ENCODE measurements around the gene ARHGAP8.

The ARHGAP8 gene

DNA sequence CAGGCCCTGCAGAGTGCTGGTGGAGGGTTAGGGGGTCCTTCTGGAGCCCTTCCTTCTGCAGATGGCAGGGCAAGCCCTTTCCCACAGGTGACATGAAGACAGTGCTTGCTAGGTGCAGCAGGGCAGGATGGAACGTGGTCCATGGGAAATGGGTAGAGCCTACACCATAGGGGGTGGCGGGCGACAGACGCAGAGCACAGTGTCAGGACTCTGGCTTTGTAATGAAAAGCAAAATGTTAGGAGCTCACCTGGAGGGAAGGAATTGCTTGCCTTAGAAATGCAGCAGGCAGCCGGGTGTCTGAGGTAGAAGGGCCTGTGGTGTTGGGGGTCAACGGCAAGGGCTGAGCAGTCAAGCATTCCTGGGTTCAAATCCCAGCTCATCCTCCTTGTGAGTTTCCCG, 54.9 kb downstream of the ARHGAP8 start:
- DNase-seq = no peak

- DNase-seq = no peak
Measured at GRCh38 chr22:44807915-44808690, 55.7 kb downstream of the ARHGAP8 start.

GRCh38 chr22:44809456-44809855, 57.1 kb downstream of the ARHGAP8 start:
- DNase-seq = no peak

- DNase-seq = no peak
Measured at GRCh38 chr22:44811141-44811540, 58.8 kb downstream of the ARHGAP8 start.

- DNase-seq = no peak
Measured at GRCh38 chr22:44813416-44813815, 61.0 kb downstream of the ARHGAP8 start.

- DNase-seq = no peak
Measured at GRCh38 chr22:44814266-44815098, 62.1 kb downstream of the ARHGAP8 start.

GRCh38 chr22:44815099-44816070, 63.0 kb downstream of the ARHGAP8 start:
- no peak for DNase-seq

GRCh38 chr22:44816141-44816540, 63.8 kb downstream of the ARHGAP8 start:
- DNase-seq = no peak

DNA sequence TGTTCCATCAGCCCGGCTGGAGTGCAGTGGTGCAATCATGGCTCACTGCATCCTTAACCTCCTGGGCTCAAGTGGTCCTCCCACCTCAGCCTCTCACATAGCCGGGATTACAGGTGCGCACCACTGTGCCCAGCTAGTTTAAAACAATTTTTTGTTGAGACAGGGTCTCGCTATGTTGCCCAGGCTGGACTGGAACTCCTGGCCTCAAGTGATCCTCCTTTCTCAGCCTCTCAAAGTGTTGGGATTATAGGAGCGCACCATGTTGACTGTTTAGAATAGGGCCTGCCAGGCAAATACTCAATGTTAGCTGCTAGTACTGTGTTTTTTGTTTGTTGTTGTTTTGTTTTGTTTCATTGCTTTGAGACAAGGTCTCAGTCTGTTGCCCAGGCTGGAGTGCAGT, 66.4 kb downstream of the ARHGAP8 start:
- no peak for DNase-seq

DNA sequence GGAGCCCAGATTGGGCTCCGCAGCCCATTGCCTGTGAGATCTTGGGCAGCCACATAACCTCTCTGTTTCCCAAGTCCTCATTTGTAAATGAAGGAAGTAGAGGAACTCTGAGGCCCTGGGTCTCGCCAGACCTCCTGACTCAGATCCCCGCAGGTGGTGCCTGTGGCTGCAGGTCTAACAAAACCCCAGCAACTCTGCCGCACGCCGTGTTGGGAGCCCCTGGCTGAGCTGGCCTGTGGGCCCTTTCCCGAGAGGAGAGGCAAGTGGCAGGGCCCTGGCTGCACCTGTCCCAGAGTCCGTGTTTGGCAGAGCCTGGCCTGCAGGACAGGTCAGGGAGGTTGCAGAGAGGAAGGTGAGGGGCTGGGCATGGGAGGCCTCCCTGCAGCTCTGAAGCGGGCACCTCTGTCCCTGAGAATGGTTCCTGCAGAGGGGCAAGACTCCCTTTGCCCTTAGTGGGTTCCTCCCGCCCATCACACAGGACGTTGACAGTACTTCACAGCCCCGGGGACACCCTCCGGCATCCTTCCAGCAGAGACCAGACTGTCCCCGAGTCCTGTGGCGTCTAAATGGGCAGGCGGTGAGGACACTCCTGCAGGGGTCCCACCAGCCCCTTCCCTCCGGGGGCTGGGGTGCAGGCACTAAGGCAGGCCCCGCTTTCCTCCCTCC, 67.7 kb downstream of the ARHGAP8 start:
- DNase-seq = no peak

DNA sequence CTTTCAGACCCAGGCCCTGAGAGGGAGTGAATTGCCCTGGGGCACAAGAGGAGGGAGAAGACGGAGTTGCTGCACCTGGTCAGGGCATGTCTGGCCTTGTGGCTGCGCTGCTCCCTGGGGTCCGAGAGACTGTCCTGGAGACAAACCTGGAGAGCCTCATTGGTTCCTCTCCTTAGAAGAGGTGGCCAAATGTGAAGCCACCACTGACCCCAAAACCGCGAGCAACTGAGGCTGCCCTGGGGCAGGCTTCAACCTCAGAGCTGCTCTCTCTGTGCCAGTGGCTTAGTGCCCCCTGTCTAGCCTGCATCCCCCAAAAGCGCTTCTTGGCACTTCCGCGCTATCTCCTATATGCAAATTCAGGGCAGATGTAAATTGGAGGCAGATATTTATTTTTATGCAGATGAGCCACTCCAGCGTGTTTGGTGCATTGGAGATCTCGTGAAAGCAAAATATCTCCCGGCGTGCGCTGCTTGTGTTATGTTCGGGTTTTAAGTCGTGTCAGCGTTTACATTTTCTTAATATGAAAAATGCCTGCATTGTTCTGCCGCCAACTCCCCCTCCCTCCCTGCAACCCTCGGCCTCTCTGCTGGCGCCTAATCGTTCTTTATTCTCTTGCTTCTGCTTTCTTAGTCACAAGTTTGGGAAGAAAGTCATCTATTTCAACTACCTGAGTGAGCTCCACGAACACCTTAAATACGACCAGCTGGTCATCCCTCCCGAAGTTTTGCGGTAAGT, 69.5 kb downstream of the ARHGAP8 start:
- no peak for DNase-seq

DNA sequence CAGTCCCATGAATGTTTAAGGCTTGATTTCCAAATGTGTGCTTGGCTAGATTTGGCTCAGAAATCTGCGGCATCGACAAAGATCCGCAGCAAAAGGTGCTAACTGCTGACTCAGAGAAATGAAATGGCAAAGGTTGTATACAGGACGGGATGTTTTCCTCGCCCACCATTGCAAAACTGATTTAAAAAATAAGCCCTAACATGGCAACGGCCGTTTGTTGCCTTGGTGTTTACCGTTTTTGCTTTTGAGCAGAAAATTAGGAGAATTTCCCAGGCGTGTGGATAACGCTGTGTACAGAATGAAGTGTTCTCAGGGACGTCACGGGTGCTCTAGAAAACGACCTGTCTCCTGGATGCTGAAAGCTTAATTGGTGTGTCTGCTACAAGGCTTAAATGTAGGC, 70.2 kb downstream of the ARHGAP8 start:
- no peak for DNase-seq

DNA sequence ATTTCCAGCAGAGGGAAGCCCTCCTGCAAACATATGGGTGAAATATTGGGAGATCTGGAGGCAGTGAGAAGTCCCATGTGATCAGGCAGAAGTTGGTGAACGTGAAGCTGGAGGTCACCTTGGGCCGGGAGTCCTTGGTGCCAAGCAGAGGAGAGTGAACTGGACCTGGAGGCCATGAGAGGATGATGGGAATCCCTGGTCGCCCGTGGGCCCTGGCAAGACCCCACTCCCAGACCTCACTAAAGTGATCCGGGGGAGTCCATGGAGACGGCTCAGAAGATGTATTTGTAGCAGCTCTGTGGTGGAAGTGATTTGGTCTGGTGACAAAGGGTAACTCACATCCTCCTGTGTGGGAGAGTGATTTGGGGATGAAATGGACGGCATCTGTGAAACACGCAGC, 71.0 kb downstream of the ARHGAP8 start:
- DNase-seq = no peak

DNA sequence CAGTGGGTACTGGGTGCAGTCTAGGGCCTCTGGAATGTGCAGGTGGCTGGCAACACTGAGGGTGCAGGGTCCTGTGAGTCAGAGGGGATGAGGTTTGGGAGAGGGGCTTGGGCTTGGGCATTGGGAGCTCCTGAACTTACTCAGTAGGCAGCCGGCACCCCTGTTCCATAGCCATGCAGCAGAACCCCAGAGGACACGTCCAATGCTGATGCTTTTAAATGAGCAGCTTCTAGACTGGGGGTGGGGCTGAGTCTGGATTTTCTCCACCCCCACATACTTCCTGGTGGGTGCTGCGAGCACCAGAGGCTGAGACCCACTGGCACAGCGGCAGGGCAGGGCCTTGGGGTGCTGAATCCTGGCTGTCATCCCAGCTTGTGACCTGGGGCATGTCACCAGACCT, 71.4 kb downstream of the ARHGAP8 start:
- no peak for DNase-seq

DNA sequence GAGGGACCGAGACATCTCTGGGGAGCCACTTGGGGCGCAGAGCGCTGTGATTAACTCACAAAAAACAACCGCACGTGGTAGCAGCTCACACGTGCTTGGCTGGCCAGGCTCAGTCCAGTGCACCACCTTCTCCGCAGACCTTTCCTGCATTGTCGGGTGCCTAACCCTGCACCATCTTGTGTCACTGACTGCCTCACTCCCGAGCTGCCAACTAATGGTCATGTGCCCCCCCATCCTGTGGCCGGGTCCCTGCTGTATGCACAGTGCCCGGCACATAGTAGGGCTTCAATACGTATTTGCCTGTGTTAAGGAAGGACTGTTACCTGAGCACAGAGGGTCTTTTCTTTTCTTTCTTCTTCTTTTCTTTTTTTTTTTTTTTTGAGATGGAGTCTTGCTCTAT, 71.9 kb downstream of the ARHGAP8 start:
- no peak for DNase-seq

DNA sequence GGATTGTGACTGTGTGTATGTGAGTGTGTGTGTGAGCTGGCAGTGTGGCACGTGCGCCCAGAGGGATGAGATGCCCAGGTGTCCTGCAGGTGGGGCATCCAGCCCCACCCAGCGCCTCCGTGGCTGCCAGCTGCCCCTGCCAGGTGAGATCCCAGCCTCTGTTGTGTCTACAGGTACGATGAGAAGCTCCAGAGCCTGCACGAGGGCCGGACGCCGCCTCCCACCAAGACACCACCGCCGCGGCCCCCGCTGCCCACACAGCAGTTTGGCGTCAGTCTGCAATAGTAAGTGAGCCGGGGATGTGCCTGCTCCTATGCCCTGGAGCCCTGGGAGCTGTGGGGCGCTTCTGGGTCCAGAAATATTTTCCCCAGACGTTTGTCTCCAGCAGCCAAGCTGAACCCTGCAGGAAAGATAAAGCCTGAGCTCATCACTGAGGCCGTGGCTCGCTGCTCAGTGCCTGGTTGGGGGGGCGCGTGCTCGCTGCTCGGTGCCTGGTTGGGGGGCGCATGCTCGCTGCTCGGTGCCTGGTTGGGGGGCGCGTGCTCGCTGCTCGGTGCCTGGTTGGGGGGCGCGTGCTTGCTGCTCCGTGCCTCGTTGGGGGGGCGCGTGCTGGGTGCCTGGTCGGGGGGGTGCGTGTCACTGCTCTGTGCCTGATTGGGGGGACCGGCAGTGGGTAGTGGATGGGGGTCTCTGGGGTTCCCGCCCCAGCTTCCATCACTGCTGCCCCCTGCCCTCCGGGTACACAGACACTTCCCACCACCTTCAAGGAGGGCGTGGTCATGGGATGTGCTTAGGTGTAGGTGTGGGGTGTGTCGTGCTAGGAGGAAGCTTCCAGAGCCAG, 73.2 kb downstream of the ARHGAP8 start:
- no peak for DNase-seq

DNA sequence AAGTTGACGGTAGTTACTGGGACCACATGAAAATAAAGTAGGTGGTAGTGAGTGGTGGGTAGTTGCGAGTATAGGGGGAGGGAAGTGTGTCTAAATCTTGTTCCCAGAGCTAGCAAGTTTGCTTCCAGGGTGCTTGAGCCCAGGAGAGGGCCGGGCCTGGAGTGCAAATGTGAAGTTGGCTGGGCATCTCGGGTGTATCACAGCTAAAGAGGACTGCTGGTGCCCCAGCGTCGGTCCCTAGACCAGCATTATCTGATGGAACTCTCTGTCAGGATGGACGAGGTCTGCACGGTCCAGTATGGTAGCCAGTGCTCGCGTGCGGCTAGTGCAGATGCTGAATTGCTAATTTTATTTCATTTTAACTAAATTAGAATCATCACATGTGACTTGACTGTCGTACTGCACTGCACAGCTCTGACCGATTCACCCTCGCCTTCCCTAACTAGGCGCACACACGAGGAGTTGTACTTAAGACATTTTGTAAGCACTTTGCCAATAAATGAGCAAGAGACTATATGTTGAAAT, 75.4 kb downstream of the ARHGAP8 start:
- DNase-seq = no peak

DNA sequence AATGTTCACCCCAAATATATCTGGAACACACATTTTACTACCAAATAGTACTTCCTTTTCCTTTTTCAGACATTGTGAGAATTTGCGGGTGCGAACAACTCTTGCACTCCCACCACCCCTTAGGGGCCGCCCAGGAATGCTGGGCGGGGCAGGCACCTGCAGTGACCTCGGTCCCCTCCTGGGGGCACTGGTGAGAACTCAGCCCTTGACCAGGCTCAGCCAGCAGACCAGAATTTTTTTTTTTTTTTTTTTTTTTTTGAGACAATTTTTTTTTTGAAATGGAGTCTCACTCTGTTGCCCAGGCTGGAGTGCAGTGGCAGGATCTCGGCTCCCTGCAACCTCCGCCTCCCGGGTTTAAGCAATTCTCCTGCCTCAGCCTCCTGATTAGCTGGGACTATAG, 75.8 kb downstream of the ARHGAP8 start:
- DNase-seq = no peak

DNA sequence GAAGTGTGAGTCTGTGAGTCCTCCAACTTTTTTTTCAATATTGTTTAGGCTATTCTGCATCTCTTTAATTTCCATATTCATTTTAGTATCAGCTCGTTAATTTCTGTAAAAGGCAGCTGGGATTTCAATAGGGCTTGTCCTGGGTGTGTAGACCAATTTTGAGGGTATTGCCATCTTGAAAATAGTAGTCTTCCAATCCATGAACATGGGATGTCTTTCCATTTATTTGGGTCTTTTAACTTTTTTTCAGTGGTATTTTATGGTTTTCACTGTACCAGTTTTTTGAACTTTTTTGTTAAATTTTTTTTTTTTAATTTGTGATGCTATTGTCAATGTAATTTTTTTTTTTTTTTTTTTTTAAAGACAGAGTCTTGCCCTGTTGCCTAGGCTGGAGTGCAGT, 79.5 kb downstream of the ARHGAP8 start:
- DNase-seq = no peak

GRCh38 chr22:44834065-44834464, 81.7 kb downstream of the ARHGAP8 start:
- DNase-seq = no peak

DNA sequence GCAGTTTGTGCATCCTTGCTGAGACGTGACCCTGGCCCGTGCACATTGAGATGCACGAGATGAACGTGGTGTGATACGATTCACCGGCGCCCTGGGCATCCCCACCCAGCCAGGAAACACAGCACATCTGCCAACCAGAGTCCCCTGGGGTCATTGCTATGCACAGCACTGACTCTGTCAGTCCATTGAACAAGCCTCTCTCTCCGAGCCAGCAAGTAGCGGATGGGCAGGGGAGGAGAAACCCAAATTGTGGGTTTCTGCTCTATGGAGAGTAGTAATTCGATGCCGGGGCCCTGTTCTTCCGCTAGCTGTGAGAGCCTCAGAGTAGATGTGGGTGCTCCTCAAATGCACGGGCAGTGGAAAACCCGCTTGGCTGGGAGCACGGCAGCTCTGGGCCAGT, 85.1 kb downstream of the ARHGAP8 start:
- no peak for DNase-seq
